ENCODE results near the gene ZNF831. TPM values are rescaled to one million over a fixed set of nuclear protein-coding genes. Genes with fewer than 3 reads are reported as not detected.

ZNF831 gene
- polyA plus RNA-seq, 1 of the 3 experiments (the other 2 are of a cell fraction), result not detected

DNA sequence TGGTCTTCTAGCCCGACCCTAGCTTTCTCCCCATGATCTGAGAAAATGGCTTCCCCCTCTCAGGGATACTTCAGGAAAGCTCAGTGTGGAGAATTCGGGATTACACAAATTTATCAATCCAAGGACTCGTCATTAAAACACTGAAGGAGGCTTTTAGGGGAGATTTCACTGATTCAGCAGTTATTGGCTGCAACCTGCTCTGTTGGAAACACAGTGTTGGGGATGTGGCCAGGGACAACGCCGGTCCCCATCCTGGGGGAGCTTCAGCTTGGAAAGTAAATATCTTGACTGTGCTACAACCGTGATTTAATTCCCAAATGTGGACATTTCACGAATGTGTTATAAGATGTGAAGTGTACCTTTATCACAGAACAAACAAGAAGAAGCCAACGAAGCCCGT lies 44.8 kb upstream of the ZNF831 start:
- Histone ChIP-seq H3K27me3 (ENCODE audit: insufficient read depth) (no peaks in the 10 kb centered on the region; the same call in 1 of the 2 replicates), H3K4me3 (ENCODE audit: low read depth in 2 of 2, low read length in 1 of 2) (no peak overlapping the region), H3K9me3 (no peaks in the 10 kb centered on the region), H4K20me1 (ENCODE audit: insufficient read depth) (no peaks in the 10 kb centered on the region), H2AFZ (ENCODE audit: low read depth) (no peak overlapping the region), H3K9me2 (no peaks in the 10 kb centered on the region), H3K9ac (no peak overlapping the region), H3F3A (replicated peaks; ENCODE audit: insufficient read depth) (no peaks in the 10 kb centered on the region), H3K4me1 (ENCODE audit: control insufficient read depth in 1 of 2, insufficient read depth in 2 of 2, low read depth in 1 of 2, low read length in 1 of 2) (no peaks in the 10 kb centered on the region), H3K36me3 (replicated peaks in 1 of 2; ENCODE audit: control insufficient read depth in 1 of 2, insufficient read depth in 2 of 2, low read length in 1 of 2) (no peaks in the 10 kb centered on the region), H3K79me2 (ENCODE audit: insufficient read depth) (no peaks in the 10 kb centered on the region), H3K4me2 (no peak overlapping the region), H3K27ac (ENCODE audit: low read depth in 2 of 2, low read length in 1 of 2) (no peak overlapping the region)
- WGBS (ENCODE audit: low lambda C conversion rate), result 23% methylated on average over 9 of the region's 9 CpGs
- POLR2A ChIA-PET, result no interaction called here
- DNase-seq, result no peak
- CTCF ChIA-PET, result interaction anchor here (0.9 kb wide), 1 partner anchor 377 kb away, joined by 3 read pairs; no protein-coding TSS in a partner anchor
- TF ChIP-seq, protein P1, sequence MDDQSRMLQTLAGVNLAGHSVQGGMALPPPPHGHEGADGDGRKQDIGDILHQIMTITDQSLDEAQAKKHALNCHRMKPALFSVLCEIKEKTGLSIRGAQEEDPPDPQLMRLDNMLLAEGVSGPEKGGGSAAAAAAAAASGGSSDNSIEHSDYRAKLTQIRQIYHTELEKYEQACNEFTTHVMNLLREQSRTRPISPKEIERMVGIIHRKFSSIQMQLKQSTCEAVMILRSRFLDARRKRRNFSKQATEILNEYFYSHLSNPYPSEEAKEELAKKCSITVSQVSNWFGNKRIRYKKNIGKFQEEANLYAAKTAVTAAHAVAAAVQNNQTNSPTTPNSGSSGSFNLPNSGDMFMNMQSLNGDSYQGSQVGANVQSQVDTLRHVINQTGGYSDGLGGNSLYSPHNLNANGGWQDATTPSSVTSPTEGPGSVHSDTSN (IDR thresholded peaks at IDR 0.05), result no peak
- TF ChIP-seq YY1 (IDR thresholded peaks at IDR 0.05; ENCODE audit: low read depth) (no peak), RCOR1 (IDR thresholded peaks at IDR 0.05; ENCODE audit: low read length) (no peak), FOXJ3 (CRISPR knock-in tag; IDR thresholded peaks at IDR 0.05) (no peak), RAD21 (IDR thresholded peaks at IDR 0.05; ENCODE audit: low read length) (no peak), RXRA (IDR thresholded peaks at IDR 0.05; ENCODE audit: borderline replicate concordance, low read depth) (no peak), GABPA (IDR thresholded peaks at IDR 0.05; ENCODE audit: low read depth) (no peak), ELF1 (IDR thresholded peaks at IDR 0.05) (no peak), EP300 (IDR thresholded peaks at IDR 0.05; ENCODE audit: borderline replicate concordance in 1 of 2, low read depth in 1 of 2, low read length in 1 of 2) (no peak), TAF1 (IDR thresholded peaks at IDR 0.05; ENCODE audit: borderline replicate concordance, low read depth, low read length) (no peak), NRF1 (IDR thresholded peaks at IDR 0.05; ENCODE audit: low read depth, low read length) (no peak), CHD2 (IDR thresholded peaks at IDR 0.05; ENCODE audit: low read length, partially characterized antibody) (no peak), EZH2phosphoT487 (IDR thresholded peaks at IDR 0.05; ENCODE audit: borderline replicate concordance, low read depth) (no peak), NFIC (IDR thresholded peaks at IDR 0.05; ENCODE audit: borderline replicate concordance) (no peak)
- TF ChIP-seq, protein P2, sequence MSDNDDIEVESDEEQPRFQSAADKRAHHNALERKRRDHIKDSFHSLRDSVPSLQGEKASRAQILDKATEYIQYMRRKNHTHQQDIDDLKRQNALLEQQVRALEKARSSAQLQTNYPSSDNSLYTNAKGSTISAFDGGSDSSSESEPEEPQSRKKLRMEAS (IDR thresholded peaks at IDR 0.05; ENCODE audit: low read depth), result no peak
- TF ChIP-seq, protein P3, sequence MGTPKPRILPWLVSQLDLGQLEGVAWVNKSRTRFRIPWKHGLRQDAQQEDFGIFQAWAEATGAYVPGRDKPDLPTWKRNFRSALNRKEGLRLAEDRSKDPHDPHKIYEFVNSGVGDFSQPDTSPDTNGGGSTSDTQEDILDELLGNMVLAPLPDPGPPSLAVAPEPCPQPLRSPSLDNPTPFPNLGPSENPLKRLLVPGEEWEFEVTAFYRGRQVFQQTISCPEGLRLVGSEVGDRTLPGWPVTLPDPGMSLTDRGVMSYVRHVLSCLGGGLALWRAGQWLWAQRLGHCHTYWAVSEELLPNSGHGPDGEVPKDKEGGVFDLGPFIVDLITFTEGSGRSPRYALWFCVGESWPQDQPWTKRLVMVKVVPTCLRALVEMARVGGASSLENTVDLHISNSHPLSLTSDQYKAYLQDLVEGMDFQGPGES (IDR thresholded peaks at IDR 0.05; ENCODE audit: low read depth, low read length), result no peak
- TF ChIP-seq, protein P4, sequence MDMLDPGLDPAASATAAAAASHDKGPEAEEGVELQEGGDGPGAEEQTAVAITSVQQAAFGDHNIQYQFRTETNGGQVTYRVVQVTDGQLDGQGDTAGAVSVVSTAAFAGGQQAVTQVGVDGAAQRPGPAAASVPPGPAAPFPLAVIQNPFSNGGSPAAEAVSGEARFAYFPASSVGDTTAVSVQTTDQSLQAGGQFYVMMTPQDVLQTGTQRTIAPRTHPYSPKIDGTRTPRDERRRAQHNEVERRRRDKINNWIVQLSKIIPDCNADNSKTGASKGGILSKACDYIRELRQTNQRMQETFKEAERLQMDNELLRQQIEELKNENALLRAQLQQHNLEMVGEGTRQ (IDR thresholded peaks at IDR 0.05; ENCODE audit: borderline replicate concordance, low read depth, low read length), result no peak
